PFSK-1 (cell line): ENCODE data around the gene DHCR7.

Experiments
- POLR2AphosphoS5 ChIP-seq: IDR thresholded peaks from 2 replicates; pipeline ENCODE4 v1.6.1; 2012; ENCODE audit warnings: low read depth, mild to moderate bottlenecking, control low read depth, low read length, moderate library complexity
- REST ChIP-seq, 2 experiments: IDR thresholded peaks; 2 replicates each; pipeline versions ENCODE4 v1.6.1 to v1.8.0; 2011 to 2012; ENCODE audit warnings: low read depth in 2 of 2, low read length in 2 of 2, control low read depth in 1 of 2, inconsistent platforms in 1 of 2, mild to moderate bottlenecking in 1 of 2, moderate library complexity in 1 of 2; ENCODE audit not compliant: insufficient read depth in 1 of 2
- TAF1 ChIP-seq: IDR thresholded peaks from 2 replicates; pipeline ENCODE4 v1.6.1; 2012; ENCODE audit warnings: low read length, control low read depth, borderline replicate concordance; ENCODE audit not compliant: insufficient read depth

GRCh38 chr11:71473793-71474080 lies 25.5 kb upstream of the DHCR7 start:
- no peak for TF ChIP-seq POLR2AphosphoS5
- no peak for TF ChIP-seq TAF1
- TF ChIP-seq REST (IDR thresholded peaks at IDR 0.05; ENCODE audit: insufficient read depth in 1 of 2, low read depth in 2 of 2, low read length in 2 of 2): no peak
